IPS-18c (cell line): ENCODE results near the gene MEPCE.
"Not testable (repeated sequence)": the region's sequence is repeated elsewhere in the genome, so short reads cannot be mapped to it uniquely, and the experiment has no call there.

ENCODE experiments used
- H3K4me3 ChIP-seq: 2 replicates; pipeline ENCODE4 v1.7.0; 2013; ENCODE audit warnings: low read depth, mild to moderate bottlenecking, low read length, moderate library complexity; ENCODE audit not compliant: insufficient read depth
- H3K9me3 ChIP-seq: one replicate; pipeline ENCODE4 v1.6.1; 2013; ENCODE audit warnings: mild to moderate bottlenecking, low read length, moderate library complexity; ENCODE audit not compliant: control insufficient read depth, insufficient read depth

MEPCE gene

DNA sequence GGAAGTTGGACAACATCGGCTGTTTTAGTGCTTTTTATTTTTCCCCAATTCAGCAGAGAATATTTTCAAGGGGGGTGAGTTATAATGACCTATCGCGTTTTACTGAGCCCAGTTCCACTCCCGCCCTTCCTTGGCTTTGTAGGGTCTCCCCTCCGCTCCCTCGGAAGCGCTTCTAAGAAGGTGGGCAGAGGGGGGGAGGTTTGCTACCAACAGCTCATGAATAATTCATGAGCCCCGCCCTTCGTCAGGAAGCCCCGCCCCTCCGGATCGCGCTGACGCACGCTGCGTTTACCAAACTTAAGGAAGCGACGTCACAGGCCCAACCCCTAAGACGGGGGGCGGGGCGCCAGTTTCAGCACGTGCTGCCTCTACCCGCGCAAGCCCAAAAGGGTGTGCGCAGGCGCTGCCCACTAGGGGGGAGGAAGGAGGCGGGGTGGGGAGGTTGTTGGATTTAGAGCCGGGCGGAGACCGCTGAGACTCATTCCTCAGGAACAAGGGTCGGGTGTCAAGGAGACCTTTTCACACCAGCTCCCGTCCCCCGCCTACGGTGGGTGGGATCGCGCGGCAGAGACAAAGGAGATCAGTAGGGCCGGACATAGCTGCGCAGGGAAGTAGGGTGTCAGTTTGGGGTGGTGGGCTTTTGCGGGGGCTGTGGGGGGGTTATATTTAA is 529 bp upstream of the MEPCE start:
- peak overlapping the region; percentile 71 for H3K4me3 ChIP-seq
- peaks cover 5% of the 10 kb centered on the region for H3K9me3 ChIP-seq

DNA sequence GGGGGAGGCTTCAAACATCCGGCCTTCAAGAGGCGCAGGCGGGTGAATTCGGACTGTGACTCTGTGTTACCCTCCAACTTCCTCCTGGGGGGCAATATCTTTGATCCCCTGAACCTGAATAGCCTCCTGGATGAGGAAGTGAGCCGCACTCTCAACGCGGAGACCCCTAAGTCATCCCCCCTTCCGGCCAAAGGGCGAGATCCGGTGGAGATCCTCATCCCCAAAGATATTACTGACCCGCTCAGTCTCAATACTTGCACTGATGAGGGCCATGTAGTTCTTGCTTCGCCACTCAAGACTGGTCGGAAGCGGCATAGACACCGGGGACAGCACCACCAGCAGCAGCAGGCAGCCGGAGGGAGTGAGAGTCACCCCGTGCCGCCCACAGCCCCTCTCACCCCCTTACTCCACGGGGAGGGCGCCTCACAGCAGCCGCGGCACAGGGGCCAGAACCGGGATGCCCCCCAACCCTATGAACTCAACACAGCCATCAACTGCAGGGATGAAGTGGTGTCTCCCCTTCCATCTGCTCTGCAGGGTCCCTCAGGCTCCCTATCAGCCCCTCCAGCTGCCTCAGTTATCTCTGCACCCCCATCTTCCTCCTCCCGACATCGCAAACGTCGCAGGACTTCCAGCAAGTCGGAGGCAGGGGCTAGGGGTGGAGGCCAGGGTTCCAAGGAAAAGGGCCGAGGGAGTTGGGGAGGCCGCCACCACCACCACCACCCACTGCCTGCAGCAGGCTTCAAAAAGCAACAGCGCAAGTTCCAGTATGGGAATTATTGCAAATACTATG is 1.1 kb downstream of the MEPCE start:
- Histone ChIP-seq H3K9me3 (peaks cover 5% of the 10 kb centered on the region), H3K4me3 (peak overlapping the region; percentile 71)

DNA sequence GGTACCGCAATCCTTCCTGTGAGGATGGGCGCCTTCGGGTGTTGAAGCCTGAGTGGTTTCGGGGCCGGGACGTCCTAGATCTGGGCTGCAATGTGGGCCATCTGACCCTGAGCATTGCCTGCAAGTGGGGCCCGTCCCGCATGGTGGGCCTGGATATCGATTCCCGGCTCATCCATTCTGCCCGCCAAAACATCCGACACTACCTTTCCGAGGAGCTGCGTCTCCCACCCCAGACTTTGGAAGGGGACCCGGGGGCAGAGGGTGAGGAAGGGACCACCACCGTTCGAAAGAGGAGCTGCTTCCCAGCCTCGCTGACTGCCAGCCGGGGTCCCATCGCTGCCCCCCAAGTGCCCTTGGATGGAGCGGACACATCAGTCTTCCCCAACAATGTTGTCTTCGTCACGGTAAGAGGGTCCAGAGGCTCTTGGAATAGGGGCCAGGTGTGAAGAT is 1.7 kb downstream of the MEPCE start:
- H3K9me3 ChIP-seq, result peaks cover 5% of the 10 kb centered on the region

DNA sequence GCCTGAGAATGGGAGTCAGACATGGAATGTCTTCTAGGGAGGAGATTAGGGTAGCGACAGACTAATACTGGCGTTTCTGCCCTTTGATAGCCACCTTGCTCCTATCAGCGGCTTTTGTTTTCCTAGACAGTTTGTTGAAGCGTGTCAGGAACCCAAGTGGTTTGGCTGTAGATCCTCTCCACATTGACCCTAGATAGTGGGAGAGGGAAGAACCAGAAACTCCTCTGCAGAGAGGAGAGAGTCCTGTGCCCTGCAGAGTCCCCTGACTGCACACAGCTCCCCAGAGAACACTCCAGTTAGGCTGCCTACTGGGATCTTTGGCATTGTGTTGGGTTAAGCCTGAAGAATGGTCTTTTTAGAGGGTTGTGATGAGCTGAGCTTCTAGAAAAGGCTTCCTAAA is 2.4 kb downstream of the MEPCE start:
- peaks cover 5% of the 10 kb centered on the region for H3K9me3 ChIP-seq
- H3K4me3 ChIP-seq, result no peak overlapping the region; the same call in 1 of the 2 replicates

More for the DNA sequence above, 1.7 kb downstream of the MEPCE start:
- H3K4me3 ChIP-seq, result peak overlapping the region; percentile 20; the same call in 1 of the 2 replicates

DNA sequence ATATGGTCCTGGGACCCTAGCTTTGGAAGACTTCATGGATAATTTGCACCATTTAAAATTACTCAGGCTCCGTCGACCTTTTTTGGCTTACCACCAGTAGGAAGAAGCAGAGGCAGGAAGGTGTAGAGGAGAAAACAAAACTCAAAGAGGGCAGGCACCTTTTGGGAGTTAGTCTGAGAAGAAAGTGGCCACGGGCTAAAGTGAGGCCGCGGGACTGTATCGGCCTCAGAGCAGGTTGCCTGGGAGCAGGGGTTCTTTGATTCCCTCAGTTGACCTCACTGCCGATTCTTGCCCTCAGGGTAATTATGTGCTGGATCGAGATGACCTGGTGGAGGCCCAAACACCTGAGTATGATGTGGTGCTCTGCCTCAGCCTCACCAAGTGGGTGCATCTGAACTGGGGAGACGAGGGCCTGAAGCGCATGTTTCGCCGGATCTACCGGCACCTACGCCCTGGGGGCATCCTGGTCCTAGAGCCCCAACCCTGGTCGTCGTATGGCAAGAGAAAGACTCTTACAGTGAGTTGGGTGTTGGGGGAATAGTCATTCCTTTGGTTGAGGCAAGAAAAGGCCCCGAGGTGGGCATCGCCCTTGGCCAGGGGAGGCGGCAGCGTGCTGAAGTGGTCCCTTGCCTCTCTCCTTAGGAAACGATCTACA is 3.1 kb downstream of the MEPCE start:
- H3K9me3 ChIP-seq, result peaks cover 3% of the 10 kb centered on the region
- no peak overlapping the region; the same call in 1 of the 2 replicates for H3K4me3 ChIP-seq

DNA sequence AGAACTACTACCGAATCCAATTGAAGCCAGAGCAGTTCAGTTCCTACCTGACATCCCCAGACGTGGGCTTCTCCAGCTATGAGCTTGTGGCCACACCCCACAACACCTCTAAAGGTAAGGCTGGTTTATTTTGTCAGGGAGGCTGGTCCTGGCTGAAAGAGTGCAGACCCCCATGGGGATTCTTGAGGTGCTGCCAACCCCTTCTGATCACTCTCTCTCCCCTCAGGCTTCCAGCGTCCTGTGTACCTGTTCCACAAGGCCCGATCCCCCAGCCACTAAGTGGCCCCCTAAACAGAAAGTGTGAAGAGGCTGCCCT is 3.6 kb downstream of the MEPCE start:
- Histone ChIP-seq H3K4me3 (no peak overlapping the region), H3K9me3 (no peaks in the 10 kb centered on the region)

DNA sequence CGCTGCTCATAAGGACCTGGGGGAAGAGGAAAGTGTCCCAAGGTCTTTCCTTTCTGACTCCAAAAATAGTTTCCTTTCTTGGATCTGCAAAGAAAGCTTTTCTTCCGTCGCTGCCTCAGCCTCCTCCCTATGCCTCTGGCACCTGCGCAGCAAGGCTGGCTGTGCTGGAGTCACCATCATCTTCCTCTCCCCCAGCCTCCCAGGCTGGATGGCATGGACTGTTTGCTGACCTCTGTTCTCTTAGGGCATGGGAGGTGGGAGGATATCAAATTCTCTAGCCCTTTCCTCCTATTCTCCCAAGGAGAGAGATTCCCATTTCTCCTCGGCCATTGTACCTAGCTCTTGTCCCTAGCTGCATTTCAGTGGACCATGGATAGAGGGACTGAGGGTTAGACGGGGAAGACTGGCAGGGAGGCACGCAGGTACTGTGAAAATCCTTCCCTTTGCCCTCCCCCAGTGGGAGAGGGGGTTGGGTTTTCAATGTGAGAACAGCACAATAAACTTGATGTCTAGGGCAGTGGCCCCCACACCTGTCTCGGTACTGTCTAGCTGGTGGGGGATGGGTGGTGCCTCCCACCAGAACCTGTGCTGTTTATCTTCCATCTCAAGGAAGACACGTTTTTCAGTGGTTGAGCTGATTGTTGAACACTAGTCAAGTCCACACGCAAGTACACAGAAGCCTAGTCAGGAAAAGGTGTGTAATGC is 4.1 kb downstream of the MEPCE start:
- H3K4me3 ChIP-seq, result no peak overlapping the region
- H3K9me3 ChIP-seq, result no peaks in the 10 kb centered on the region

DNA sequence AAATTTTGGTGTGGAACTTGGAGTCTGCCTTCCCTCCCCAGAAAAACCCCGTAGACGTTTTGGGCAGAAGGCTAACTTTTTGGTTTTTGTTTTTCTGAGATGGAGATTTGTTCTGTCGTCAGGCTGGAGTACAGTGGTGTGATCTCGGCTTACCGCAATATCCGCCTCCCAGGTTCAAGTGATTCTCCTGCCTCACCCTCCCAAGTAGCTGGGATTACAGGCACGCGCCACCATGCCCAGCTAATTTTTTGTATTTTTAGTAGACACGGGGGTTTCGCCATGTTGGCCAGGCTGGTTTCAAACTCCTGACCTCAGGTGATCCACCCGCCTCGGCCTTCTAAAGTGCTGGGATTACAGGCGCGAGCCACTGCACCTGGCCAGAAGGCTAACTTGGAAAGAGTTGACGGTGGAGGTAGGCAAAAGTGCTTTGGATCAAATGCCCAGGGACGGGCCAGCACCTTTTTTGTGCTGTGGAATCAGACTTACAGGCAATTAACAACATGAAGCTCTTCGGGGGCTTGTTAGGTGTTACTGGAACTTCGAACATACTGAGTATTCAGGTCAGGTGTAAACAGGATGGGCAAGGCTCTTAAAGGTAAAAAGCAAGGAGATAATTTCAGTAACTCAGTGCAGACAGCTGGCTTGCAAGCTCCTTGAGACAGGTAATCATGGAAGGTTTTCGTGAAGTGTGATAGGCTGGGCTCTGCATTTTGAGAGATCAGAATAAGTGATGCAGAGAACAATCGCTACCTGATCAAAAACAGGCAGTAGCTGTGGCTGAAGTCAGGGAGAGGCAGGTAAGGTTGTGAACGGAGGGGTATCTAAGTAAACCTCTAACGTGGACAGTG is 4.9 kb downstream of the MEPCE start:
- Histone ChIP-seq H3K4me3 (peak overlapping the region; percentile 92), H3K9me3 (no peaks in the 10 kb centered on the region)

DNA sequence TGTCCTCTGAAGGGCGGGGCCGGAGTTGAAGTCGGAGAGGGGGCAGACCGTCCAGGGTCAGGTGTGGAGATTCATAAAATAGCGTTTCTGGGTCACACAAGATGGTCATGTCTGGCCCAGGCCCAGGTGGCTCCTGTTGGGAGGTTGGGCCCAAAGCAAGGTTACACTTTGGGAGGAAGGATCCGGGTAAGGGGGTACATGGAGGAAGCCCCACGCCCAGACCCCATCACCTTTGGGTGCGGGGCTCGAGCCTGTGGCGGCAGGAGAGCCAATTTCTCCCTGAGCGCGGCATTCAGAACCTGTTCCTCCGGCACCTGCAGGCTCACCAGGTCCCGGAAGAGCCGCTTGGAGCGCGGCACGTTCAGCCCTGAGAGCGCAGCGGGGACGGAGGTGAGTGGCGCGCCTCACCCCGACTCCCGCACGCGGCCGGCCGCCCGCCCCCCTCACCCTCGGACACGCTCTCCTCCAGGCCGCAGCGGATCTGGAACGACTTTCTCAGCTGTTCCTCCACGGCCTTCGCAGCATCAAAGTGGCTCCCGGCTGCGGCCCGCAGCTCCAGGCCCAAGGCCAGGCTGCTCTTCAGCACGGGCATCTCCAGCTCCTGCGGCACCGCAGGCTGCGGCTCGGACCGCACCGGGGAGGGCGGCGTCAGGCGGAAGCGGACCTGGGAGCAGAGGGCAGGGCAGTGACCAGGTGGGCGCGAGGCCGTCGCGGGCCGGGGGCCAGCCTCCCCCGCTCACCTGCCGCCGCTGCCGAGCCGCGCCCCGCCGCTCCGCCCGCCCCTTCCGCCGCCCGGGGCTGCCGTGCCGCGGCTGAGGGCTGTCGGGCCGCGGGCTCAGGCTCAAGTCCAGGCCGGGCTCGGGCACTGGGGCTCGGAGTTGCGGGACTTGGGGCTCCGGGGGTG is 6.0 kb downstream of the MEPCE start:
- peak overlapping the region; percentile 92 for H3K4me3 ChIP-seq
- no peaks in the 10 kb centered on the region for H3K9me3 ChIP-seq

DNA sequence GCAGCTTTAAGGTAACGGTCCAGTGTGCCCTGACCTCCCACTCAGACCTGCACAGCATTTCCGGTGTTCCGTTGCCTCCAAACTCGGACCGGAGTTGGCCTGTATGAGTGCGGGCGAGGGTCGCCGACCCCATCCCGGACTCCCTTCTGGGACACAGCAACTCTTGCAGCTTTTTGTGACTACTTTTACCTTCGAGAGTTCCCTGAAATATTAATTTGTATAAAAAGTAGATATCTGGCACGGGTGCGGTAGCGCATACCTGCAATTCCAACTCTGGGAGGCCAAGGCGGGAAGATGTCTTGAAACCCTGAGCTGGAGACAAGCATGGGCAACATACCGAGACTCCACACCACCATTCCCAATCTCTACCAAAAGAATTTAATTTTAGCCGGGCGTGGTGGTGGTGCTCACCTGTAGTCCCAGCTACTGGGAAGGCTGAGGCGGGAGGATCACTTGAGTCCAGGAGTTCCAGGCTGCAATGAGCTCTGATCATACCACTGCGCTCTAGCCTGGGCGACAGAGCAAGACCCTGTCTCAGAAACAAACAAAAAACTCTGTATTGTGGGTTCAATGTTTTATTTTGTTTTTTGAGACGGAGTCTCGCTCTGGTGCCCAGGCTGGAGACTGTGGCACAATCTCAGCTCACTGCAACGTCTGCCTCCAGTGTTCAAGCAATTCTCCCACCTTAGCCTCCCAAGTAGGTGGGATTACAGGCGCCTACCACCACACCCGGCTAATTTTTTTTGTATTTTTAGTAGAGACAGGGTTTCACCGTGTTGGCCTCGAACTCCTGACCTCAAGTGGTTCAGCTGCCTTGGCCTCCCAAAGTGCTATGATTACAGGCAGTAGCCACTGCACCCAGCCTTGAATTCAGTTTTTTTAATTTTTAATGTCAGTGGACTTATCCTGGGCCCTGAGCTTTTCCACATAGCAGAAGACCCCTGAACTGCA is 7.8 kb downstream of the MEPCE start:
- Histone ChIP-seq H3K4me3 (no peak overlapping the region), H3K9me3 (no peaks in the 10 kb centered on the region)

DNA sequence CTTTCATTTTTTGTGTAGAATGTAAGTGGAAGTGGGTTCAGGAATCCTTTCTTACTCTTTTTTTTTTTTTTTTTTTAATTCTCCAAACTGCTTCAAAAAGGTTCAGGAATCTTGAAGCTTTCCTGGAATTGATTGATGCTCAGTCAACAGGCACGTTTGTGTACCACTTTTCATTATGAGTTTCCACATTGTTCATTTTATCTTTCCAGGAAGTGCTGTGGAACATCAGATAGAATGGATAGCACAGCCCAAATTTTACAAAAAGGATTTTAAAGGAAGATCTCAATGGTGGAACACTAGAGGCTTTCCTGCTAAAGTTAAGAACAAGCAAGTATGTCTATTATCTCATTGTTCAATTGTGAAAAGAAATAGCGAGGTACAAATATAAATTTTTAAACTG is 8.5 kb downstream of the MEPCE start:
- H3K4me3 ChIP-seq, result no peak overlapping the region
- no peaks in the 10 kb centered on the region for H3K9me3 ChIP-seq

DNA sequence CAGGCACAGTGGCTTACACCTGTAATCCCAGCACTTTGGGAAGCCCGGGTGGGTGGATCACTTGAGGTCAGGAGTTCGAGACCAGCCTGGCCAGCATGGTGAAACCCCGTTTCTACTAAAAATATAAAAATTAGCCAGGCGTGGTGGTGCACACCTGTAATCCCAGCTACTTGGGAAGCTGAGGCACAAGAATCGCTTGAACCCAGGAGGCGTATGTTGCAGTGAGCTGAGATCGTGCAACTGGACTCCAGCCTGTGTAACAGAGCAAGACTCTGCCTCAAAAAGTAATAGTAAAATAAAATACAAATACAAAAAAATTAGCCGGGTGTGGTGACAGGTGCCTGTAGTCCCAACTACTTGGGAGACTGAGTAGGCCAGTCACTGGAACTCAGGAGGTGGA is 9.1 kb downstream of the MEPCE start:
- not testable (repeated sequence) for H3K4me3 ChIP-seq, H3K9me3 ChIP-seq

DNA sequence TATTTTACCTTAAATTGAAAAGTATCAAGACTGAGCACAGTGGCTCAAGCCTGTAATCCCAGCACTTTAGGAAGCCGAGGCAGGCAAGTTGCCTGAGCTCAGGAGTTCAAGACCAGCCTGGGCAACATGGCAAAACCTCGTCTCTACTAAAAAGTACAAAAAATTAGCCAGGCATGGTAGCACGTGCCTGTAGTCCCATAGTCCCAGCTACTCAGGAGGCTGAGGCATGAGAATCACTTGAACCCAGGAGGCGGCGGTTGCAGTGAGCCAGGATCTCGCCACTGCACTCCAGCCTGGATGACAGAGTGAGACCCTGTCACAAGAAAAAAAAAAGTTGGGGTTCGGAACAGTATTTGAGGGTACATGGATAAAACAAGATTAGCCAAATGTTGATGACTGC is 9.6 kb downstream of the MEPCE start:
- not testable (repeated sequence) for H3K4me3 ChIP-seq, H3K9me3 ChIP-seq

DNA sequence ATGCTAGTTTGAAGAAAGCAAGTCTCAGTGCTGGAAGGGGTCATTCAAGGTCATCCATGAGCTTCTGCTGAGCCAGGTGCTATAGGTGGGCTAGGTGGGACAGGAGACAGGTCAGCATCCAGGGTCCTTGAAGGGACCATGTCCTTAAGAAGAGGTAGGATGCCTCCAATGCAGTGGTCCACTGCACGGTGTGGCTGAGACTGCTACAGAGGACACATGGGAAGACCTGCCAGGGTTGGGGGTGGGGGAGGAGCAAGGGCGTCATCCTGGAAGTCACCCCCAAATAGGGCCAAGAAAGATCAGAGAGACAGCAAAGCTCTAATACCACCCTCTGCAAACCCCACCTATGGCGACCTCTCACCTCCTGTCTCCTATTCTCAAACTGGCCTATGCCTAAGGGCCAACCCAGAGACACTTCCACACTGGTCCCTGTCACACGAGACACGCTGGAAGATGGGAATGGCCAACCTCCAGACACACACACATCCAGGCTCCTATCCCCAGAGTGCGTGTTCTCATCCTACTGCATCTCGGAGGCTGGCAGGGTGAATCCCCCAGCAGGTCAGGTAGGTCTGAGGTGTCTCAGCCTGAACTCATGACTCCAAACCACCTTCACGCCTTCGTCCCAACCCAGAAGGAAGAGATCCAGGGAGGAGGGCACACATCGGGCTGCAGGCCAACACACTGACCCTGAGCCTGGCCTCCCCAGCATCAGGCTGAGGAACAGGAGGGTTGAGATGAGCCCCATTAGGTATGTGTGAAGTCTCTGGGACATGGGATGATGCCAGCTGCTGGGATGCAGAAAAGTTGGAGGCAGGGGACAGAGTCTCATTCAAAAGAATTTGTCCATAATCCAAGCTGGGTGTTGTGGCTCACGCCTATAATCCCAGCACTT is 12.3 kb downstream of the MEPCE start:
- Histone ChIP-seq H3K9me3 (no peaks in the 10 kb centered on the region), H3K4me3 (no peak overlapping the region)
